Superior temporal gyrus (tissue), 1 donor: ENCODE measurements around the gene ZNF839.

Experiments used
- DNase-seq: peaks from one replicate; pipeline ENCODE4 v3.0.0-alpha.2; 2016; ENCODE audit errors: extremely low spot score

Gene ZNF839

GRCh38 chr14:102378830-102379229, 59.3 kb downstream of the ZNF839 start:
- no peak for DNase-seq

GRCh38 chr14:102387086-102387485, 67.5 kb downstream of the ZNF839 start:
- peak; percentile 26 for DNase-seq

GRCh38 chr14:102389246-102389645, 69.7 kb downstream of the ZNF839 start:
- DNase-seq: peak; percentile 26

- peak; percentile 63 for DNase-seq
Measured at GRCh38 chr14:102390064-102390855, 70.7 kb downstream of the ZNF839 start.
